KMS-11 (cell line): ENCODE measurements around the gene NTRK3.

ENCODE experiments used
- H2AFZ ChIP-seq: fragments of 200-600 bp; sonication (generic); 2 replicates; pipeline ENCODE4 v1.6.1; 2016; ENCODE audit warnings: antibody characterized with exemption, mixed run types, low read depth
- H3K27ac ChIP-seq: fragments of 200-600 bp; sonication (generic); 2 replicates; pipeline ENCODE4 v1.6.1; 2016; ENCODE audit warnings: mild to moderate bottlenecking, mixed run types
- H3K27me3 ChIP-seq: fragments of 200-600 bp; sonication (generic); 2 replicates; pipeline ENCODE4 v1.6.1; 2017; ENCODE audit warnings: mild to moderate bottlenecking, low read depth, mixed run types, moderate library complexity; ENCODE audit not compliant: insufficient read depth
- H3K36me3 ChIP-seq: fragments of 200-600 bp; sonication (generic); 2 replicates; pipeline ENCODE4 v1.6.1; 2017; ENCODE audit warnings: mild to moderate bottlenecking, mixed run types; ENCODE audit not compliant: insufficient read depth
- H3K4me1 ChIP-seq: fragments of 200-600 bp; sonication (generic); 2 replicates; pipeline ENCODE4 v1.6.1; 2016; ENCODE audit warnings: mild to moderate bottlenecking, low read depth, mixed run types; ENCODE audit not compliant: poor library complexity, severe bottlenecking
- H3K4me2 ChIP-seq: fragments of 200-600 bp; sonication (generic); 2 replicates; pipeline ENCODE4 v1.7.0; 2016; ENCODE audit warnings: mild to moderate bottlenecking, mixed run types
- H3K4me3 ChIP-seq: fragments of 200-600 bp; sonication (generic); IDR thresholded peaks from 2 replicates; pipeline ENCODE4 v1.6.1; 2017; ENCODE audit warnings: low read depth, low read length, mixed read lengths; ENCODE audit not compliant: insufficient read depth
- H3K79me2 ChIP-seq: fragments of 200-600 bp; sonication (generic); 2 replicates; pipeline ENCODE4 v1.6.1; 2016; ENCODE audit warnings: low read depth, mixed run types; ENCODE audit not compliant: insufficient read depth
- H3K9ac ChIP-seq: fragments of 200-600 bp; sonication (generic); 2 replicates; pipeline ENCODE4 v1.6.1; 2016; ENCODE audit warnings: mild to moderate bottlenecking, mixed run types
- H4K20me1 ChIP-seq: fragments of 200-600 bp; sonication (generic); 2 replicates; pipeline ENCODE4 v1.6.1; 2016; ENCODE audit warnings: mild to moderate bottlenecking, mixed run types; ENCODE audit not compliant: insufficient read depth
- CTCF ChIP-seq: fragments of 200-600 bp; sonication (generic); conservative IDR thresholded peaks from 2 replicates; pipeline ENCODE4 v1.6.1; 2017; ENCODE audit warnings: low read depth, mild to moderate bottlenecking, antibody characterized with exemption, low read length, moderate library complexity, mixed read lengths

NTRK3 gene

DNA sequence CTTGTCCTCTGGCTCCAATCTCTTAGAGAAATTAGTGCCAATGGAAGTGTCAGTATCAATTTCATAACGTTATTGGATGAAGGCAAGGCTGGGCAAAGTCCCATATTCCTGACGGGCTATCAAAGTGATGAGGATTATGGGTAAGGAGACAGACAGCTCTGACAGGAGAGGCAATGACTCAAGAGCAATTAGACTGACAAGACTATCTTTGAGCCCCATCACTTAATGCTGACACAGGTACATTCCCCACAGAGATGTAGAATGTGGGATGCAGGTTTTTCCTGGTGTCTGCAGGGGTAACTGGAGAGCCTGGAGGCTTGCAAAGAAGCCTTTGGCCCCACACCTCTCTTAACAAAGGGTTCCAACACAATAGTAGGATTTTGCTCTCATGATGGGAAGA lies 208.3 kb downstream of the NTRK3 start:
- Histone ChIP-seq H3K9ac (no peak overlapping the region), H3K79me2 (no peaks in the 10 kb centered on the region)
- TF ChIP-seq CTCF = no peak

DNA sequence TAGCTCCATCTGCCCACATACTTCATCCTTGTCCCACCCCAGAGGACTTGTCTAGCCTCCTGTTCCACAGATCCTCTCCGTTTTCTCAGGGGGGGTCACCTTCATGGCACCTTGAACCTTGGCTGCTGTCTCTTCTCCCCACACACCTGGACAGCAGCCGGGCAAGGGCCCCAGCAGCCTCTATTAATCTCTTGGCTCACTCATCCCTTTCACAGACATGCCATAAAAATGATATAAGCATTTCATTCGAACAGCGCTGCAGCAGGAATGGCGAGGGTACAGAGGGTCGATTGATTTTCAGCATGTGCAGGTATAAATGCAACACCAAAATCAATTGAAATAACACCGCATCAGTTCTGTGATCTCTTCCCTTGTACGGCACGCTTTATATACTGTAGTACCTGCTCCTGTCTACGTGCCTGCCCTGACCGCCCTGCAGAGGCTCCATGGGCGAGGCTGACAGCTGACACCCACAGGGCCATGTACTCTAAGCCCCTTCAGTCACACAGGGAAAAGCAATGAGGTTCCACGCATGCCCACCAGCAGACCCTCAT lies 209.9 kb downstream of the NTRK3 start:
- no peaks in the 10 kb centered on the region for H4K20me1 ChIP-seq
- TF ChIP-seq CTCF = no peak

More for the DNA sequence above, 208.3 kb downstream of the NTRK3 start:
- Histone ChIP-seq H3K4me1 (peaks cover 41% of the 10 kb centered on the region), H3K27me3 (no peaks in the 10 kb centered on the region), H2AFZ (no peak overlapping the region), H3K36me3 (no peaks in the 10 kb centered on the region), H3K27ac (no peak overlapping the region), H3K4me3 (no peak overlapping the region), H4K20me1 (no peaks in the 10 kb centered on the region), H3K4me2 (no peak overlapping the region; the same call in 1 of the 2 replicates)

DNA sequence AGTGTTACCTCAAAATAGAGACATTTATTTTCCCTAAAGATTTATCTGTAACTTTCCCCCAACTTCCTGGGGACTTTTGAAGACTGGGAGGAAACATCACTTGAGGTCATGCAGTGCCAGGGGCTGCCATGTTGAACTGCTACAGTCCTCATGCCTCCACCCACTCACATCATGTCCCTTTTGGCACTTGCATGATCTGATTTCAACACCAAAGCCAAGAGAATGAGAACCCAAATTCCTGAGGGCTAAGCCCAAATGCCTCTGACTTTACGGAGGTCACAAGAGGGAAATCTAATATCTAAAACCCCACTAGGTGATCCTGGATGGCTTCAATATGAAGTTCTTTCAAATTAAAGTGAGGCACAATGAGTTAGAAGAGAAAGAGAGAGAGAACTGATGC lies 213.1 kb downstream of the NTRK3 start:
- Histone ChIP-seq H4K20me1 (no peaks in the 10 kb centered on the region), H3K79me2 (no peaks in the 10 kb centered on the region), H3K27ac (no peak overlapping the region), H3K36me3 (no peaks in the 10 kb centered on the region), H3K9ac (no peak overlapping the region), H3K4me2 (no peak overlapping the region), H3K27me3 (no peaks in the 10 kb centered on the region), H3K4me3 (no peak overlapping the region), H3K4me1 (peaks cover 7% of the 10 kb centered on the region), H2AFZ (no peak overlapping the region)
- TF ChIP-seq CTCF = no peak

More for the DNA sequence above, 209.9 kb downstream of the NTRK3 start:
- no peaks in the 10 kb centered on the region for H3K27me3 ChIP-seq
- no peaks in the 10 kb centered on the region for H3K79me2 ChIP-seq
- no peaks in the 10 kb centered on the region for H3K36me3 ChIP-seq
- H3K4me3 ChIP-seq = no peak overlapping the region
- H3K4me2 ChIP-seq = no peak overlapping the region
- H3K9ac ChIP-seq = no peak overlapping the region
- no peak overlapping the region for H3K27ac ChIP-seq
- no peak overlapping the region for H2AFZ ChIP-seq
- peaks cover 39% of the 10 kb centered on the region for H3K4me1 ChIP-seq

GRCh38 chr15:88042047-88042446 lies 214.5 kb downstream of the NTRK3 start:
- H2AFZ ChIP-seq = no peak overlapping the region
- H3K9ac ChIP-seq = no peak overlapping the region
- no peak for TF ChIP-seq CTCF
- no peaks in the 10 kb centered on the region for H4K20me1 ChIP-seq
- no peak overlapping the region for H3K4me2 ChIP-seq
- H3K79me2 ChIP-seq = no peaks in the 10 kb centered on the region
- H3K27me3 ChIP-seq = no peaks in the 10 kb centered on the region
- no peak overlapping the region for H3K27ac ChIP-seq
- H3K4me3 ChIP-seq = no peak overlapping the region
- no peaks in the 10 kb centered on the region for H3K4me1 ChIP-seq
- no peaks in the 10 kb centered on the region for H3K36me3 ChIP-seq
